Measurements from ENCODE around the gene VCAM1. TPM values are rescaled to one million over a fixed set of nuclear protein-coding genes. Genes with fewer than 3 reads are reported as not detected.

VCAM1 gene
- total RNA-seq, 4 donors from 2014 or later: 8.8 to 25.3 (median 24.2) TPM

DNA sequence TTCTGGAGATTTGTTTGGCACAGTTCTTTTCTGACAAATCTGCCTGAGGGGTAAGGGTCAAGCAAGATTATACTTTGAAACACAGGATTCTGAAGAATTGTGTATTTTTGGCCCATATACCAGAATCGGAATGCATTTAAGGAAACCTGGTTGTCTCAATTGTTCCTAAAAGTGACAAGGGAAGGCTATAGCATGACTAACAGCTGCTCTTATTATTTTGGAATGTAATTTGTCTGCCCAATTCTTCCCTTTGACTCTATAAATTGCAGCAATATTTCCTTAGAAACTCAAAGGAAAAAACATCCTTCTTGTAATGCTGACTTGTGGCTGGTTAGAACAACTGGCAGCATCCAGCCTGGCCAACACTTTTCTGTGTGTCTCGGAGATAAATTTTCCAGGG, 15.8 kb upstream of the VCAM1 start:
- TF ChIP-seq, protein P1, sequence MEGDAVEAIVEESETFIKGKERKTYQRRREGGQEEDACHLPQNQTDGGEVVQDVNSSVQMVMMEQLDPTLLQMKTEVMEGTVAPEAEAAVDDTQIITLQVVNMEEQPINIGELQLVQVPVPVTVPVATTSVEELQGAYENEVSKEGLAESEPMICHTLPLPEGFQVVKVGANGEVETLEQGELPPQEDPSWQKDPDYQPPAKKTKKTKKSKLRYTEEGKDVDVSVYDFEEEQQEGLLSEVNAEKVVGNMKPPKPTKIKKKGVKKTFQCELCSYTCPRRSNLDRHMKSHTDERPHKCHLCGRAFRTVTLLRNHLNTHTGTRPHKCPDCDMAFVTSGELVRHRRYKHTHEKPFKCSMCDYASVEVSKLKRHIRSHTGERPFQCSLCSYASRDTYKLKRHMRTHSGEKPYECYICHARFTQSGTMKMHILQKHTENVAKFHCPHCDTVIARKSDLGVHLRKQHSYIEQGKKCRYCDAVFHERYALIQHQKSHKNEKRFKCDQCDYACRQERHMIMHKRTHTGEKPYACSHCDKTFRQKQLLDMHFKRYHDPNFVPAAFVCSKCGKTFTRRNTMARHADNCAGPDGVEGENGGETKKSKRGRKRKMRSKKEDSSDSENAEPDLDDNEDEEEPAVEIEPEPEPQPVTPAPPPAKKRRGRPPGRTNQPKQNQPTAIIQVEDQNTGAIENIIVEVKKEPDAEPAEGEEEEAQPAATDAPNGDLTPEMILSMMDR (IDR thresholded peaks at IDR 0.05; ENCODE audit: low read depth): no peak

DNA sequence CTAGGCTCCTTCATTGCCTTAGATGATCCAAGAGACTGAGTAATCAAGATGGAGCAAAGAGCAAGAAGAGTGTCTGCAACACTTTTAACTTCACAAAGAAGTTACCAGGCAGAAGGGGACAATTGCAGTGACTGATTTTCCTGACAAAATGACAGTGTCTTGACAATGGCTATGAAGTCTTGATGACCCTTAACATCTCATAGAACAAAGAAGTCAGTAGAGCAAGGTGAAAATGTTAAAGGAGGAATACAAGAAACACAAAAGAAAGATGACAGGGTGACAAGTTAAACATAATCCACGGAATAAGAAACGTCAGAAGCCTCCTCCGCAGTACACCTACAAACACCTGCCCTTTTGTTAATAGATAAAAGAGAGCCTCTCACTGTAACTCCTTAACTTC, 15.1 kb upstream of the VCAM1 start:
- TF ChIP-seq, protein P1 (IDR thresholded peaks at IDR 0.05; ENCODE audit: low read depth): no peak

DNA sequence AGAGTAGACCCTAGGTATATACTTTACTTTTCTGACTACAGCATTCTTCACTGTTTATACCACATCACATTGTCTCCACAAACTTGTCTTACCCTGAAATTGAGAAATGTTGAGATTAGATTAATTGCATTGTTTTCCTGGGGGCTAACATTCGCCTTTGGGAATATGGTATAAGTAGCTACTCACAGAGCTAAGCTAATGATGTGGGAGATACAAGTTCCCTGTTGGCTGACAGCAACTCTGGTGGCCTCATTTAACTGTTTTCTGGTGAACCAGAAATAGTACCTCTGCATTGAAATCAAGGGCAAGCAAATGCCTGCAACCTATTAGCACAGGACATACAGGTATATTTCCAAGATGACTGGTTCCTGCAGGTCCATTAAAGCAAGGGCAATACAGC, 13.2 kb upstream of the VCAM1 start:
- TF ChIP-seq, protein P1 (IDR thresholded peaks at IDR 0.05; ENCODE audit: low read depth): no peak

DNA sequence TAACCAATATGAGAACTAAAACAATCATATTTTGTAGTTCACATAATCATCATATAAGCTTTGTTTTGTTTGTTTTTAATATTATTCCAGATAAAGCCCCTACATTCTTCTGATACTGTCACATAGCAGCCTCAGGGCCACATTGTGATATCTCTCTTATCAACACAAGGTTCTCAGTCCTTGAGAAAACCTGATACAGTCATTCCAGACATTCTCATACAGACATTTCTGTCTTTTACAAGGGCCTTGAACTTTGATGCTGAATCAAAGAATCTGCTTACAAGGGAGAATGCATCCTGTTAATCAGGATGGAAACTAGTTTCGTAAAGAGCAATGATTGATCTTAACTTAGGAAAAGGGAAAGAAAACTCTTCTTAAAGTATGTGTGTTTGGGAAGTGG, 12.7 kb upstream of the VCAM1 start:
- TF ChIP-seq, protein P1 (IDR thresholded peaks at IDR 0.05; ENCODE audit: low read depth): no peak

DNA sequence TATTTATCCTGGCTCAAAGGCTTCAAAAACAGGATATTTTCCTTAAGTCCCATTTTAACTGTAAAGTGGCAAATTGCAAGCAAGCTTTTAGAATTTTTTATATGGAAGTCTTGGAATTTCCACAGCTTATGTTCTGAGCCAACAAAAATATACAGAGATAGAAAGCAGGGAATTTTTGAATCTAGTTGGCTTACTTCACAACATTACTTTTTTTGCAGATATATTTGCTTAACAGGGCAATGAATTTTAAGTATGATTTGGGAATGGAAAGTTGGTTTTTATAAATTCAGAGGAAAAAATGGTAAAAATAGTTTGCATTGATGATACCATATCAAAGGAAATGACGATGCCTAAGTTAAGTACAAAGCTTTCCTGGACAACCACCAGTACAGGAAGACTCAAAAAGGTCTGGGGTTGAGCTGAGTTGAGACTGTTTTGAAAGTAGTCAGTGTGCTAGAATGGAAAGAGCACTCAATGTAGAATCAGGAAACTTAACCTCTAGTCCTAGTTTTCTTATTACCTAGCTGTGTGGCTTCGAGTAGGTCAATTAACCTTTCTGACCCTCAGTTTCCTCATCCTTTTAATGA, 11.0 kb upstream of the VCAM1 start:
- TF ChIP-seq, protein P1 (IDR thresholded peaks at IDR 0.05; ENCODE audit: low read depth): no peak

DNA sequence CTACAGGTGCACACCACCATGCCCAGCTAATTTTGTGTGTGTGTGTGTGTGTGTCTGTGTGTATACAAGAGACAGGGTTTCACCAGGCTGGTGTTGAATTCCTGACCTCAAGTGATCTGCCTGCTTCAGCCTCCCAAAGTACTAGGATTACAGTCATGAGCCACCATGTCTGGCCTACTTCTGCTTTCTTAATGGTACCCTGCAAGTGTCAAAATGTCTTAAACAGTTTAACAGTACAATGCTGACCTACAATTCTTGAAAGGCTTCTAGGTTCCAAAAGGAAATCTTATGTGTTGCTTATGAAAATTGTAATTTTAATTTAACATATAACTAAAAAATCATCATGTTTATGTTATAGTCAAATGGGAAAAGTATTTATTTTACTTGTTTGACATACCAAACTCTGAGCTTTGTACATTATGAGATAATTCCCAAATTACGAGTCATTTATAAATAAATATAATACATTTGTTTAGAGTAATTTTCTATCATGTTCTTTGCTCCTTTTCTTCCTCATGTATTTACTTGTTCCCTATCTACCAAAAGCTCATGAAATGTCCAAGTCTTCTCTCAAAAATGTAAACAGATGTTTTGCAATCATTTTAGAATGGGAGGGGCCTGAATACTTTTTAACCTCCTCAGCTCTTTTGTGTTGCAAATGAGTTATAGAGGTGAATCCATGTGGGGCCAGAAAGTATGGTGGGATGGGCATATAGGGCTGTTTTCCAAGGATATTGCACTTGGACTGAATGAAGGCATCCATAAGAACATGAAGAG, 8.4 kb upstream of the VCAM1 start:
- TF ChIP-seq, protein P1 (IDR thresholded peaks at IDR 0.05; ENCODE audit: low read depth): no peak

DNA sequence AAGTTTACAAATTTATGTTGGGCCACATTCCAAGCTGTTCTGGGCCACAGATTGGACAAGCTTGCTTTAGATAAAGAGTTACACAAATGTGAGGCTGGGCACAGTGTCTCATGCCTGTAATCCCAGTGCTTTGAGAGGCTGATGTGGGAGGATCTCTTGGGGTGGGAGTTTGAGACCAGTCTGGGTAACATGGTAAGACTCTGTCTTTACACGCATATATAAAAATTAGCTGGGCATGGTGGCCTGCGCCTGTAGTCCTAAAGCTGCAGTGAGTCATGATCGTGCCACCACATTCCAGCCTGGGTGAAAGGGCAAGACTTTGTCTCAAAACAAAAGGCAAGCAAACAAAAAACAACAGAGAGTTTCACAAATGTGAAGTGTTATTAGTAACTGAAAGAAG, 5.9 kb upstream of the VCAM1 start:
- TF ChIP-seq, protein P1 (IDR thresholded peaks at IDR 0.05; ENCODE audit: low read depth): no peak
